ENCODE results near the gene CACNA1C.

Gene CACNA1C

GRCh38 chr12:2263901-2264300, 211.1 kb downstream of the CACNA1C start:
- no peak for DNase-seq

GRCh38 chr12:2264651-2265232, 212.0 kb downstream of the CACNA1C start:
- no peak for DNase-seq

- no peak for DNase-seq
Measured at GRCh38 chr12:2265461-2266167, 212.8 kb downstream of the CACNA1C start.

- no peak for DNase-seq
Measured at GRCh38 chr12:2266666-2267620, 214.2 kb downstream of the CACNA1C start.

- no peak for DNase-seq
Measured at GRCh38 chr12:2267703-2268470, 215.1 kb downstream of the CACNA1C start.

GRCh38 chr12:2268471-2269286, 215.9 kb downstream of the CACNA1C start:
- DNase-seq, result no peak

- no peak for DNase-seq
Measured at GRCh38 chr12:2270846-2271245, 218.1 kb downstream of the CACNA1C start.

GRCh38 chr12:2271961-2272360, 219.2 kb downstream of the CACNA1C start:
- no peak for DNase-seq

- no peak for DNase-seq
Measured at GRCh38 chr12:2273288-2273687, 220.5 kb downstream of the CACNA1C start.

- no peak for DNase-seq
Measured at GRCh38 chr12:2273751-2274150, 221.0 kb downstream of the CACNA1C start.

GRCh38 chr12:2274733-2275132, 221.9 kb downstream of the CACNA1C start:
- no peak for DNase-seq

GRCh38 chr12:2276288-2277033, 223.7 kb downstream of the CACNA1C start:
- no peak for DNase-seq

- DNase-seq, result no peak
Measured at GRCh38 chr12:2277492-2278155, 224.8 kb downstream of the CACNA1C start.

- DNase-seq, result no peak
Measured at GRCh38 chr12:2281446-2281845, 228.7 kb downstream of the CACNA1C start.

- no peak for DNase-seq
Measured at GRCh38 chr12:2282318-2282717, 229.5 kb downstream of the CACNA1C start.

GRCh38 chr12:2283480-2283879, 230.7 kb downstream of the CACNA1C start:
- DNase-seq, result no peak

- no peak for DNase-seq
Measured at GRCh38 chr12:2283916-2284315, 231.1 kb downstream of the CACNA1C start.

GRCh38 chr12:2284321-2284813, 231.6 kb downstream of the CACNA1C start:
- no peak for DNase-seq

- DNase-seq, result no peak
Measured at GRCh38 chr12:2284857-2285256, 232.1 kb downstream of the CACNA1C start.

GRCh38 chr12:2285462-2285861, 232.7 kb downstream of the CACNA1C start:
- no peak for DNase-seq
